Astrocyte of the hippocampus (primary cell): ENCODE measurements around the gene FBXW12.

ENCODE experiments used
- DNase-seq: peaks from one replicate; pipeline ENCODE4 v3.0.0; 2011; ENCODE audit warnings: low read depth, low spot score

FBXW12 gene

DNA sequence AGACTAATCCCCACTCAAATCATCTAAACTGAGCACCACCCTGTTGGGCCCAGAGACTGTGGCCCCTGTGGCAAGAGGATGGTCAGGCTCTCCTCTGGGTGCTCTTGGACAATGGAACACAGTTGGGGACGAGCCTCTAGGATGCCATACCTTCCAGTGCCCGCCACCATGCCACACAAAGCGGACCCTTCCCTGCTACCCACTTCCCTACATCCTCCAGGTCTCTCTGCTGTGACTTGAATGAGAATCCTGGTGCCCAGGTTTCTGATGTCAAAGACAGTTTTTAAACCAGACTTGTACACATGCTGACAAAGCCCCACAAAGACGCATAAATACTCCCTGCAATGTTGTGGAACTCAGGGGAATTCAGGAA, 63.2 kb downstream of the FBXW12 start:
- DNase-seq: no peak

DNA sequence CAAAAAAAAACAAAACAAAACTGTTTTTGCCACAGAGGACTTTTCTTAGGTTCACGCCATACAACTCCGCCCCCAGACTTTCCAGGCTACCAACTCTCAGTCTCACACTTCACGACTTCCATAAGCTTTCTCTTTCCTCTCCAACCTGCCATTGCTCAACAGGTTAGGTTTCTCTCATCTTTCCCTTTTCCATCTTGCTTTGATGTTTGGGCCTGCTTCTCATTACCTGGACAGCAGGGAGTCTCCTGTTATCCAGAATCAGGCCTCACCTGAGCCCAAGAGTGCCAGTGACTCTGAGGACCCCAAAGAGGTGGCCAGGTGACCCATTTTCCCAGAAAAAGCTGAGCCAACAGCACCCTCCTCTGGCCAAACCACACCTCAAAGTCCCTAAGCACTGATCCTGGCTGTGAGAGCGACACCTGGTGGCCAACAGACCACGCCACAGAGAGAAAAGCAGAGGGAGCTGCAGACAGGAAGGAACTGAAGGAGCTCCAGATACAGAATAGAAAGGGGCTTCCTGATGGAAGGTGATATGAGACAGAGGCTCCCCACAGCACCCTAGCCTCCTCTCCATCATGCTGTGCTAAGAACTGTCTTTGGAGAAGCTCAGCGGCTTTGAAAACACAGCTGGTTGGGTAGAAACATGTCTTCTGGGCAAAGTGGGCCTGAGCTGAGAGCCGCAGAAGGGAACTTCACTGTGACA, 63.9 kb downstream of the FBXW12 start:
- DNase-seq: peak; percentile 93

DNA sequence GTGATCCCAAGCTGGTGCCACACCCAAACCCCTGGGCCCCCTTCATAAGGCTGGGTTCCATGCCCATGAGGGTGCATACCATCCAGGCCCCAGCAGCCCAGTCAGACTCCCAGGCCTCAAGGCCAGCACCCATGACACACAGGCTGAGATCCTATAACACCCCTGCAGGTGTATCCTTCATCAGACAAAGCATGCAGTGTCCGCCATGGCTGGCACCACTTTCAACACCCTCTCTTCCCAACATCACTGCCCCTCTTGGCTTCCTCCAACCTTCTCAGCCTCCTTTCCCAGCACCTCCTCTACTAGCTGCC, 64.4 kb downstream of the FBXW12 start:
- no peak for DNase-seq

DNA sequence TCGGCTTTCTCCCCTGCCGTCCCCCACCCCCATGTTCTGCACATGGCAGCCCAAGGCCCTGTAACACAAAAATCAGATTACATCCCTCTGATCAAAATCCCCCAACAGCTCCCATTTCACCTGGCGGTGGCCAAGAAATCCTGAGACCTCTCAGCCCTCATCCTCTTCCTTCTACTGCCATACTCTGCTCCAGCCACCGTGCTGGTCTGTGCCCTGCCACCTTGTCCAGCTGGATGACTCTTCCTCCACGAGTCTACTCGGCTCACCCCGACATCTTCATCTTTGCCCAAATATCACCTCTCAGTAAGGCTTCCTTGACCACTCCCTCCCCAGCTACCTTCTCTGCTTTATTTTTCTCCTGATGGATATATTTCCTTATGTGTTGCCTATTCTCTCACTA, 64.8 kb downstream of the FBXW12 start:
- no peak for DNase-seq

DNA sequence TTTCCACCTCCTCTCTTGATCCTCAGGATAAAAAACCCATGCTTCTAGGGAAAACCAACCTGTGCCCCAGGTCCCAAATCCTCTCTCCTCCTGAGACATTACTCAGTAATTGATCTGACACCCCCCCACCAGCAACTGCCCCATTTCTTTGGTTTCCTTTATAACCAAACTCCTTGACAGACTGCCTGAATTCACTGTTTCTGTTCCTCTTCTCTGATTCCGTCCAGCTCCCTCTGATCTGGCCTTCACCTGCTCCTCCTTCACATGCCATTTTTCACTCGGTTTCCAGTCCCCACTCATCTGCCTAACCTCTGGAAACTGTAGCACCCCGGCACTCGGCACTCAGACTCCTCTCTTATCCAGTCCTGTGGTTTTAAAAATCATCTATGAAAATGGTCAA, 65.8 kb downstream of the FBXW12 start:
- no peak for DNase-seq

DNA sequence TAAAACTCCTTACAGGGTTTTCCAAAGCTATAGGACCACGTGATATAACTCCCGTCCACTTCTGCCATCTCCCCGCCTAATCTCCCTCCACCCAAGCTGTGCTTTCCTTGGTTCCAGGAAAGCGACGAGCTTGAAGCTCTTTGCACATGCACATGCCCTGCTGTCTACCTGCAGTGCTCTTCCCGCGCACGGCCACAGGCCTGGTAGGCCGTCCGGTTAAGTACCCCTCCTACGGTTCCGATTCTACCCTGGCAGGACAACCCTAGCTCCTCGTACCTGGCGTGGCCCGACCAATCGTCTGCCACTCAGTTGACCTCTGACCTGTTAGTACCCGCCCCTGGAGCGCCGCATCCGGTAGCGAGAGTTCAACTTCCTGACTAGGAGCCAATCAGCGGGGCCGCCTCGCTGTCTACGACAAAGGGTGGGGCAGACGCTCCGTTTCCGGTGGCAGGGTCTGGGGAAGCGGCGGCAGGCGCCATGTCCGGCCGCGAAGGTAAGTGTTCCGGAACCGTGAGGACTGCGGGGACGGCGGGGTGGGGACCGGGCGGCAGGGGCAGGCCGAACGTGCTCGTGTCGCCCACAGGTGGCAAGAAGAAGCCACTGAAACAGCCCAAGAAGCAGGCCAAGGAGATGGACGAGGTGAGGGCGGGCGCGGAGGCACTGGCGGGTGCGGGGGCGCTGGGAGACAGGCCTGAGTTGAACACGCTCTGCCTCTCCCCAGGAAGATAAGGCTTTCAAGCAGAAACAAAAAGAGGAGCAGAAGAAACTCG, 68.0 kb downstream of the FBXW12 start, which contains the start of the genes CCDC51 and TMA7:
TSS of gene CCDC51 (minus strand) at position 300 of the 770 bp plus-strand sequence. CDS start 4,991 bp downstream, outside the sequence.
TSS of gene TMA7 (plus strand) at position 438 of the 770 bp plus-strand sequence. CDS start at position 478, 40 bp downstream.
- peak; percentile 98 for DNase-seq

DNA sequence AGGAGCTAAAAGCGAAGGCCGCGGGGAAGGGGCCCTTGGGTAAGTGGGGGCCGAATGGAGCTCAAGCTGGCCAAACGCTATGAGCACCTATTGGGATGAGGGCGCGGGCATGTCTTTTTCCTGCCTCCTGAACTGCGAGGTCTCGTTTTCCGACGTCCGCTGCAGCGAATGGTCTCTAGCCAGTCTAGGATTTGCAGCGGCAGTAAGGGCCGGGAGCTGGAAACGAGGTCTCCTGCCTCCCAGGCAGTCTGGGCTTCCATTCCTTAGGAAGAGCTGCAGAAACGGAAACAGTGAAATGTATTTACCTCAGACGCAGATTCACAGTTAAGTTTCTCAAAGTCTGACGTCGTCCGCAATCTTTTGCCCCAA, 68.6 kb downstream of the FBXW12 start:
- peak; percentile 50 for DNase-seq

DNA sequence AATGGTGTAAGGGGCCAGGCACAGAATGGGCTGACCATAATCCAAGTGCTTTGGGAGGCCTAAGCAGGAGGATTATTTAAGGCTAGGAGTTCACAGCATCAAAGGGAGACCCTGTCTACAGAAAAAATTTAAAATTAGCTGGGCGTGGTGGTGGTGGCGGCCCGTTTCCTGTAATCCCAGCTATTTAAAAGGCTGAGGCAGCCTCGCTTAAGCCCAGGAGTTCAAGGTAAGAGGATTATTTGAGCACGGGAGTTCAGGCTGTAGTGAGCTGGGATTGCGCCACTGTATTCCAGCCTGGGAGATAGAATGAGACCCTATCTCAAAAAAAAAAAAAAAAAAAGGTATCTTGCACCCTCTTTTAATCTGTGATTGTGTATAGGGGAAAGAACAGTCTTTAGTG, 69.9 kb downstream of the FBXW12 start:
- no peak for DNase-seq
